Cardiac septum (tissue), 1 donor: Measurements from ENCODE around the gene PPFIA3. TPM values are rescaled to one million over a fixed set of nuclear protein-coding genes. Genes with fewer than 3 reads are reported as not detected.

Experiments
- total RNA-seq: library from RNA; stranded (reverse); fragmentation: NEBNext Ultra II Directional; extraction: Animal tissue kit (Norgen Biotek cat#: 25700); gene quantifications from one replicate; pipeline ENCODE4 v1.2.1, GENCODE V29; 2021
- donor health status: DM: no; HTN: no; CAD: no.

The PPFIA3 gene
- total RNA-seq, 1 donor from 2014 or later, result 10.1 TPM

Other genes with a start within 250 kb of the PPFIA3 start
- 87.0 TPM for gene PPP1R15A, start 247.1 kb upstream of the PPFIA3 start, total RNA-seq
- 0.67 TPM for gene TULP2, start 220.8 kb upstream of the PPFIA3 start, total RNA-seq
- gene NUCB1, start 219.2 kb upstream of the PPFIA3 start, total RNA-seq, result 276 TPM
- gene DHDH, start 185.8 kb upstream of the PPFIA3 start, total RNA-seq, result not detected
- gene BAX, start 164.7 kb upstream of the PPFIA3 start, total RNA-seq, result 25.6 TPM
- 827 TPM for gene FTL, start 154.2 kb upstream of the PPFIA3 start, total RNA-seq
- 175 TPM for gene GYS1, start 126.2 kb upstream of the PPFIA3 start, total RNA-seq
- 39.2 TPM for gene RUVBL2, start 125.7 kb upstream of the PPFIA3 start, total RNA-seq
- not detected for gene LHB, start 102.5 kb upstream of the PPFIA3 start, total RNA-seq
- not detected for gene CGB3, start 95.2 kb upstream of the PPFIA3 start, total RNA-seq
- gene CGB2, start 87.7 kb upstream of the PPFIA3 start, total RNA-seq, result not detected
- gene CGB1, start 82.6 kb upstream of the PPFIA3 start, total RNA-seq, result not detected
- not detected for gene CGB5, start 75.7 kb upstream of the PPFIA3 start, total RNA-seq
- gene CGB8, start 70.4 kb upstream of the PPFIA3 start, total RNA-seq, result not detected
- not detected for gene CGB7, start 61.8 kb upstream of the PPFIA3 start, total RNA-seq
- not detected for gene NTF4, start 54.7 kb upstream of the PPFIA3 start, total RNA-seq
- gene KCNA7, start 46.8 kb upstream of the PPFIA3 start, total RNA-seq, result 0.27 TPM
- 137 TPM for gene SNRNP70, start 34.1 kb upstream of the PPFIA3 start, total RNA-seq
- gene LIN7B, start 5.2 kb upstream of the PPFIA3 start, total RNA-seq, result 24.7 TPM
- 1.0 TPM for gene C19orf73, start 401 bp upstream of the PPFIA3 start, total RNA-seq
- gene HRC, start 35.9 kb downstream of the PPFIA3 start, total RNA-seq, result 907 TPM
- gene TRPM4, start 38.2 kb downstream of the PPFIA3 start, total RNA-seq, result 44.1 TPM
- 0.67 TPM for gene SLC6A16, start 205.6 kb downstream of the PPFIA3 start, total RNA-seq
- gene CD37, start 215.9 kb downstream of the PPFIA3 start, total RNA-seq, result 4.8 TPM
- 39.9 TPM for gene TEAD2, start 242.9 kb downstream of the PPFIA3 start, total RNA-seq
- gene DKKL1, start 244.3 kb downstream of the PPFIA3 start, total RNA-seq, result not detected